CD4-positive, CD25-positive, alpha-beta regulatory T cell (primary cell): ENCODE measurements around the gene SLC22A16. TPM values are rescaled to one million over a fixed set of nuclear protein-coding genes. Genes with fewer than 3 reads are reported as not detected.

Experiments
- ATAC-seq, 2 donors: fragments of 150-1000 bp; cut with Tn5 transposase; one replicate each; pipeline ENCODE4 v1.10.0; 2021; ENCODE audit warnings: low read depth in 2 of 2, moderate number of reproducible peaks in 2 of 2, moderate library complexity in 1 of 2
- DNase-seq, 3 donors: peaks; one replicate each; pipeline versions ENCODE4 v3.0.0 to v3.0.0-alpha.2; 2012 to 2022; ENCODE audit warnings: mixed read lengths in 1 of 3
- H3K27ac ChIP-seq: one replicate; pipeline ENCODE4 v1.7.0; 2013; ENCODE audit warnings: mild to moderate bottlenecking, low read length; ENCODE audit not compliant: insufficient read depth, poor library complexity, severe bottlenecking
- H3K27me3 ChIP-seq: one replicate; pipeline ENCODE4 v1.7.0; 2013; ENCODE audit warnings: low read length; ENCODE audit not compliant: control insufficient read depth, insufficient read depth
- H3K36me3 ChIP-seq: one replicate; pipeline ENCODE4 v1.7.0; 2013; ENCODE audit warnings: mild to moderate bottlenecking, low read length, moderate library complexity; ENCODE audit not compliant: control insufficient read depth, insufficient read depth
- H3K4me1 ChIP-seq: 2 replicates; pipeline ENCODE4 v1.7.0; 2013; ENCODE audit warnings: mild to moderate bottlenecking, low read length; ENCODE audit not compliant: insufficient read depth, control insufficient read depth, poor library complexity, severe bottlenecking
- H3K4me3 ChIP-seq: one replicate; pipeline ENCODE4 v1.7.0; 2013; ENCODE audit warnings: low read depth, mild to moderate bottlenecking, low read length, moderate library complexity
- H3K9me3 ChIP-seq, 2 experiments: 1 replicate in 1 of 2; 2 replicates in 1 of 2; pipeline ENCODE4 v1.7.0; 2013; ENCODE audit warnings: low read length in 2 of 2, mild to moderate bottlenecking in 1 of 2, moderate library complexity in 1 of 2; ENCODE audit not compliant: control insufficient read depth in 2 of 2
- H3K27ac Mint-ChIP-seq, 3 donors: one replicate each; pipeline ENCODE4 v1.8.0; 2020 to 2022; ENCODE audit warnings: mild to moderate bottlenecking in 3 of 3, mixed read lengths in 3 of 3, moderate library complexity in 2 of 3
- H3K27me3 Mint-ChIP-seq: one replicate; pipeline ENCODE4 v1.8.0; 2022; ENCODE audit warnings: mild to moderate bottlenecking, mixed read lengths
- H3K36me3 Mint-ChIP-seq: one replicate; pipeline ENCODE4 v1.8.0; 2020; ENCODE audit warnings: mixed read lengths
- H3K4me1 Mint-ChIP-seq, 4 donors: one replicate each; pipeline ENCODE4 v1.8.0; 2020 to 2022; ENCODE audit warnings: mixed read lengths in 4 of 4, mild to moderate bottlenecking in 1 of 4
- H3K4me3 Mint-ChIP-seq, 4 donors: one replicate each; pipeline ENCODE4 v1.8.0; 2020 to 2022; ENCODE audit warnings: mild to moderate bottlenecking in 4 of 4, mixed read lengths in 4 of 4, moderate library complexity in 3 of 4
- H3K9me3 Mint-ChIP-seq, 7 donors: one replicate each; pipeline ENCODE4 v1.8.0; 2020 to 2022; ENCODE audit warnings: mixed read lengths in 7 of 7, mild to moderate bottlenecking in 3 of 7, moderate library complexity in 2 of 7
- polyA plus RNA-seq, 4 donors: library from polyadenylated mRNA; unstranded; fragments of 300-500 nt; fragmentation: Illumina TruSeq; gene quantifications; one replicate each; pipeline ENCODE4 v1.2.3, GENCODE V29; 2021
- total RNA-seq: library from RNA; stranded (reverse); gene quantifications from one replicate; pipeline ENCODE4 v1.2.3, GENCODE V29; 2022

The SLC22A16 gene
- total and polyA plus RNA-seq, 5 donors from 2014 or later: 0.54 TPM; not detected in 4

GRCh38 chr6:110378552-110378951 is 97.9 kb downstream of the SLC22A16 start:
- no peaks in the 10 kb centered on the region for H3K9me3 ChIP-seq
- H3K4me3 ChIP-seq: no peak overlapping the region
- Mint-ChIP-seq H3K9me3 (peaks cover 0 to 9% (median 2%) of the 10 kb centered on the region in 7 donors), H3K27me3 (peaks cover 15% of the 10 kb centered on the region), H3K36me3 (no peaks in the 10 kb centered on the region), H3K4me3 (no peak overlapping the region), H3K4me1 (no peaks in the 10 kb centered on the region), H3K27ac (no peak overlapping the region)
- DNase-seq (no peak), ATAC-seq (no peak)
- H3K36me3 ChIP-seq: no peaks in the 10 kb centered on the region
- peaks cover 2% of the 10 kb centered on the region for H3K27me3 ChIP-seq
- no peaks in the 10 kb centered on the region for H3K4me1 ChIP-seq
- no peak overlapping the region for H3K27ac ChIP-seq

Other genes starting within 250 kb of the SLC22A16 start
- not detected for gene METTL24, start 118.3 kb downstream of the SLC22A16 start, total RNA-seq
- gene METTL24, start 118.3 kb downstream of the SLC22A16 start, polyA plus RNA-seq: not detected
- gene DDO, start 61.0 kb downstream of the SLC22A16 start, total RNA-seq: not detected
- gene DDO, start 61.0 kb downstream of the SLC22A16 start, polyA plus RNA-seq: not detected